ENCODE data around the gene SLC25A25. TPM values are rescaled to one million over a fixed set of nuclear protein-coding genes. Genes with fewer than 3 reads are reported as not detected.

SLC25A25 gene
- total and polyA plus RNA-seq, 9 of the 15 experiments (the other 6 are each of a cell fraction or from before 2014, with no cell fraction given), result 0.07 to 35.9 (median 23.2) TPM

DNA sequence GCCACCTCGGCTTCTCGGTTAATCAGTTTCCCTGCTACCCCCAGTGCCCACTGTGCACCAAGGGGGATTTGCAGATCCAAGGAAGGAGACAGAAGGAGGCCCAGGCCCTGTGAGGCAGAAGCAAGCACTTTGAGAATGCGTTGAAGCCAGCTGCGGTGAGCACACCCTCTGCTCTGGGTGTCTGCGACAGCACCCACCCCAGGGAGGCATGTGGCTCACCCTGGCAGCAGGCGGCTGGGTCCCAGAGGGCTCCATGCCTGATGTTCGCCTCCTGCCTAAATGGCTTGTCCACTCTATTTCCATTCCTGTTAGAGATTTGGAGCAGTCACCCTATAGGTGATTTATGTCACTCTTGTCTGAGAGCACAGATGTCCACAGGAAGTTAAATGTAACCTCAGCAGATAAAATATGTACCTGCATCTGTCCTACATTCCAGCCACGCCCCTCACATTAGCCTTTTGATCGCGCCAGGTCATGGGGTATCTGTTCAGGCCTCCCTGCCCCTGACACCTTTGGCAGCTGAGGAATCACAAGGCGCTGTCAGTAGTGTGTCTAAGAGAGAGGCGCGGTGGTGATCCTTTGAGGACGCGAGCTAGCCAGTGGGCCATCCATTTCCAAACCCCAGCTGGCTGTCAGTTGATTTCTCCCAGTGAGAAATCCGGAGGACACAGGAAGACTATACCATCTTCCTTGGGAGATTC is 31.3 kb downstream of the SLC25A25 start (continued):
- TF ChIP-seq DACH1 (IDR thresholded peaks at IDR 0.05; ENCODE audit: partially characterized antibody), result peak; percentile 50
- TF ChIP-seq MED1 (CRISPR knock-in tag; IDR thresholded peaks at IDR 0.05; ENCODE audit: borderline replicate concordance), result no peak
- no peak for TF ChIP-seq CUX1 (CRISPR knock-in tag; IDR thresholded peaks at IDR 0.05)
- peak; percentile 52 for TF ChIP-seq DPF2 (IDR thresholded peaks at IDR 0.05)
- no peak for TF ChIP-seq NCOA2 (IDR thresholded peaks at IDR 0.05; ENCODE audit: partially characterized antibody in 2 of 2)
- no peak for TF ChIP-seq ZNF24 (IDR thresholded peaks at IDR 0.05)
- TF ChIP-seq ZC3H8 (IDR thresholded peaks at IDR 0.05), result no peak
- TF ChIP-seq CLOCK (CRISPR knock-in tag; IDR thresholded peaks at IDR 0.05; ENCODE audit: borderline replicate concordance), result no peak
- TF ChIP-seq ERF (CRISPR knock-in tag; IDR thresholded peaks at IDR 0.05), result no peak
- no peak for TF ChIP-seq SRSF7 (optimal IDR thresholded peaks at IDR 0.05; ENCODE audit: low read depth, low read length)
- no peak for TF ChIP-seq ELK1 (CRISPR knock-in tag; IDR thresholded peaks at IDR 0.05)
- no peak for TF ChIP-seq MYNN (IDR thresholded peaks at IDR 0.05)
- no peak for TF ChIP-seq MYNN (CRISPR knock-in tag; IDR thresholded peaks at IDR 0.05)
- TF ChIP-seq HBP1 (CRISPR knock-in tag; IDR thresholded peaks at IDR 0.05), result no peak
- no peak for TF ChIP-seq JUN (IDR thresholded peaks at IDR 0.05; ENCODE audit: borderline replicate concordance, low read depth, low read length)
- no peak for TF ChIP-seq JUN (CRISPR knock-in tag; IDR thresholded peaks at IDR 0.05; ENCODE audit: borderline replicate concordance)
- no peak for TF ChIP-seq POLR2H (tag; IDR thresholded peaks at IDR 0.05; ENCODE audit: low read depth)
- no peak for TF ChIP-seq ETV6 (IDR thresholded peaks at IDR 0.05; ENCODE audit: borderline replicate concordance in 1 of 2, low read depth in 2 of 2, low read length in 1 of 2)
- no peak for TF ChIP-seq ETV6 (CRISPR knock-in tag; IDR thresholded peaks at IDR 0.05; ENCODE audit: borderline replicate concordance)
